ENCODE measurements around the gene LAMA4.
A peak's percentile ranks its signal among the peaks of the same experiment; 100 is the strongest.

Gene LAMA4

GRCh38 chr6:112243861-112244827 is 10.2 kb downstream of the LAMA4 start:
- no peak for DNase-seq (ENCODE audit: low read depth)

GRCh38 chr6:112241820-112242429 is 12.4 kb downstream of the LAMA4 start:
- DNase-seq (ENCODE audit: low read depth), result no peak

- peak; percentile 97 for DNase-seq (ENCODE audit: low read depth)
Observed at GRCh38 chr6:112237595-112237994, 16.8 kb downstream of the LAMA4 start.

GRCh38 chr6:112237066-112237465 is 17.3 kb downstream of the LAMA4 start:
- no peak for DNase-seq (ENCODE audit: low read depth)

GRCh38 chr6:112235956-112236355 is 18.4 kb downstream of the LAMA4 start:
- DNase-seq (ENCODE audit: low read depth), result peak; percentile 74

GRCh38 chr6:112234601-112235000 is 19.8 kb downstream of the LAMA4 start:
- no peak for DNase-seq (ENCODE audit: low read depth)

- DNase-seq (ENCODE audit: low read depth), result no peak
Observed at GRCh38 chr6:112233847-112234246, 20.5 kb downstream of the LAMA4 start.

GRCh38 chr6:112232845-112233256 is 21.5 kb downstream of the LAMA4 start:
- no peak for DNase-seq (ENCODE audit: low read depth)

GRCh38 chr6:112231594-112232060 is 22.7 kb downstream of the LAMA4 start:
- no peak for DNase-seq (ENCODE audit: low read depth)

GRCh38 chr6:112231164-112231563 is 23.2 kb downstream of the LAMA4 start:
- no peak for DNase-seq (ENCODE audit: low read depth)

- no peak for DNase-seq (ENCODE audit: low read depth)
Observed at GRCh38 chr6:112228480-112229332, 25.7 kb downstream of the LAMA4 start.

GRCh38 chr6:112227992-112228391 is 26.4 kb downstream of the LAMA4 start:
- DNase-seq (ENCODE audit: low read depth), result no peak

GRCh38 chr6:112227411-112227810 is 27.0 kb downstream of the LAMA4 start:
- DNase-seq (ENCODE audit: low read depth), result no peak

GRCh38 chr6:112225691-112226090 is 28.7 kb downstream of the LAMA4 start:
- peak; percentile 58 for DNase-seq (ENCODE audit: low read depth)

- DNase-seq (ENCODE audit: low read depth), result no peak
Observed at GRCh38 chr6:112224088-112224487, 30.3 kb downstream of the LAMA4 start.

GRCh38 chr6:112223070-112223861 is 31.1 kb downstream of the LAMA4 start:
- peak; percentile 93 for DNase-seq (ENCODE audit: low read depth)

- DNase-seq (ENCODE audit: low read depth), result peak; percentile 94
Observed at GRCh38 chr6:112221981-112222852, 32.1 kb downstream of the LAMA4 start.

- DNase-seq (ENCODE audit: low read depth), result peak; percentile 64
Observed at GRCh38 chr6:112221561-112221960, 32.8 kb downstream of the LAMA4 start.

GRCh38 chr6:112218563-112218962 is 35.8 kb downstream of the LAMA4 start:
- peak; percentile 52 for DNase-seq (ENCODE audit: low read depth)

Data from amniotic epithelial cell (primary cell).